AML-193 (cell line): ENCODE measurements around the gene LRCH1.

Experiments used
- DNase-seq, 2 experiments: peaks; one replicate each; lab custom pipeline; 2025; lab: John Stamatoyannopoulos, UW

The LRCH1 gene

DNA sequence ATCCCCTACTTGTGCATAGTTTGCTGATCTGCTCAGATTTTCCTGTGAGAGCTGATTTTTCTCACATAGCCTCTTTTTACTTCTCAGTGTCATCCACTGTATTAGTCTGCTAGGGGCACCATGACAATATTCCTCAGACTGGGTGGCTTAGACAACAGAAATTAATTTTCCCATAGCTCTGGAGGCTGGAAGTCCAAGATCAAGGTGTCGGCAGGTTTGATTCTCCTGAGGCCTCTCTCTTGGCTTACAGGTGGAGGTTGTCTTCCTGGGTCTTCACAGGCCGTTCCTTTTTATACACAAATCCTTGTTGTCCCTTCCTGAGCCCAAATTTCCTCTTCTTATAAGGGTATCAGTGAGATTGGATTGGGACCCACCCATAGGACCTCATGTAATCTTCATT lies 9.2 kb downstream of the LRCH1 start:
- no peak for DNase-seq

- no peak for DNase-seq
These were observed 9.6 kb downstream of the LRCH1 start for GRCh38 chr13:46562581-46562980.

- DNase-seq = no peak
These were observed 13.1 kb downstream of the LRCH1 start for GRCh38 chr13:46565808-46566750.

DNA sequence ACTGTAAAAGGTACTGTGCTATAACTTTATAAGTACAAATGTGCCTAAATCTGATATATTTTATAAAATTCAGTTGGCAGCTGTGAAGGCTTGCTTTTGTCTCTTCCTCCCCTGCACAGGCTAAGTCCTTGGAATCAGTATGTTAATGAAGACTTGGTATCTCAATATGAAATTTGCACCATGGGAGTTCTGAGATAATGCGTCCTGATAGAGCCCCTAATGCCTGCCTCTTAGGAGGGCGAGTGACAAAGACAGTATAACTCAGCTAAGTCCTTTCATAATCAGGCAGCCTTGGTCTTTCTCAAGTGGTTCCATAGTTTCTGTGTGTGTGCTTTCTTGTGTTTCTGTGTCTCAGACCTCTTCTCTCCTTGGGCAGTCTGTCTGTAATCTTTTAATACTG lies 14.7 kb downstream of the LRCH1 start:
- no peak for DNase-seq

DNA sequence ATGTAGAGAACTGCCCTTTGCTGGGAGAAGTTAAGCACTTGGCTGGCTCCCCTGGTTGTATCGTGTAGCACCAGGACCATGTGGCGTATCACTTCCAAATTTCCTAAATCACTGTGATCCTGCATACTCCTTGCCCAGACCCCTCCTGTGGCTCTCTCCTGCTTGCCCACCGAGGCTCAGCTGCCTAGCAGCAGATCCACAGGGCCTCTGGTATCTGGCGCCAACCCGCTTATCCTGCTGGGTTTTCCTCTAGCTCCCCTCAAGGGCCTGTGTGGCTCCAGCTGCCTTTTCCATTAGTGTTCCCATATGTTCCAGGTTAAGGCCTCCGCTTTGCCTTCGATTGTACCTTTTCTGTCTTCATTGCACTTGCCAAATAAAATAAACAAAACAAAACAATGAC lies 16.5 kb downstream of the LRCH1 start:
- DNase-seq = no peak

DNA sequence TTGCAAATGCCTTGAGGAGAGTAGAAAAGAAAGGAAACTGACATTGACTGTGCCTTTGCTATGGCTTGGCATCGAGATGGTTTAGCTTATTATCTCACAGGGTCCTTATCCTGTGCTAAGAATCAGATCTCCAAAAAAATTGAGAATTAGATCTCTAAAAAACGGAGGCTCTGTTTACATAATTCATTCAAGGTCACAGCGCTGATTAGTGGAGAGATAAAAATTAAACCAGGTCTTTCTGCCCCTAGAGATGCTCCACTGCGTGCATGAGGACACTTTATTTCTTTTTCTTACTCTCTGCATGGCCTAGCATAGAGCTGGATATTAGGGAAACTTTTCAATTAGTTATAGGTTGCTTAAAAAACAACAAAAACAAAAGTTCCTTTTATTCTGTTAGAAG lies 17.3 kb downstream of the LRCH1 start:
- DNase-seq = no peak

- no peak for DNase-seq
These were observed 18.4 kb downstream of the LRCH1 start for GRCh38 chr13:46571189-46571908.

GRCh38 chr13:46571909-46572595 lies 19.1 kb downstream of the LRCH1 start:
- DNase-seq = no peak

- no peak for DNase-seq
These were observed 19.9 kb downstream of the LRCH1 start for GRCh38 chr13:46572752-46573431.

GRCh38 chr13:46575301-46575771 lies 22.4 kb downstream of the LRCH1 start:
- DNase-seq = no peak

DNA sequence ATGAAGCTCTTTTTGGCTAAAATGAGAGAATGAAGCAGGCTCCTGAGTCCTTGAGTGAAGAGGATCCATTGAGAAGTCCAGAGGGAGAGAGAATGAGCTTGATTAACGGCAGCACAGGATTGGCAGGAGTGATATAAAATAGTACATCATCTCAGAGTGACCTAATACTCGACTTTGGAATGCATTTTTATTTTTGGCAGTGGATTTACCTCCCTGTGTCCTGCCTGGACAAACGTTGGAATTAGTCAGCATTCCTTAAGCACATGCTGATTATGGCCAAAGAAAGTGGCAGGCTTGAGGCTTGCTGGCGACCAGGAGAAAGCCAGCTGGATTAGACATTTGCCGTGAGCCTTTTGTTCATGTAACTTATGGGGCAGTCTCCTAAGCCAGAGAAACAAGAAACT lies 22.9 kb downstream of the LRCH1 start:
- DNase-seq = no peak

- no peak for DNase-seq
These were observed 23.8 kb downstream of the LRCH1 start for GRCh38 chr13:46576762-46577161.

DNA sequence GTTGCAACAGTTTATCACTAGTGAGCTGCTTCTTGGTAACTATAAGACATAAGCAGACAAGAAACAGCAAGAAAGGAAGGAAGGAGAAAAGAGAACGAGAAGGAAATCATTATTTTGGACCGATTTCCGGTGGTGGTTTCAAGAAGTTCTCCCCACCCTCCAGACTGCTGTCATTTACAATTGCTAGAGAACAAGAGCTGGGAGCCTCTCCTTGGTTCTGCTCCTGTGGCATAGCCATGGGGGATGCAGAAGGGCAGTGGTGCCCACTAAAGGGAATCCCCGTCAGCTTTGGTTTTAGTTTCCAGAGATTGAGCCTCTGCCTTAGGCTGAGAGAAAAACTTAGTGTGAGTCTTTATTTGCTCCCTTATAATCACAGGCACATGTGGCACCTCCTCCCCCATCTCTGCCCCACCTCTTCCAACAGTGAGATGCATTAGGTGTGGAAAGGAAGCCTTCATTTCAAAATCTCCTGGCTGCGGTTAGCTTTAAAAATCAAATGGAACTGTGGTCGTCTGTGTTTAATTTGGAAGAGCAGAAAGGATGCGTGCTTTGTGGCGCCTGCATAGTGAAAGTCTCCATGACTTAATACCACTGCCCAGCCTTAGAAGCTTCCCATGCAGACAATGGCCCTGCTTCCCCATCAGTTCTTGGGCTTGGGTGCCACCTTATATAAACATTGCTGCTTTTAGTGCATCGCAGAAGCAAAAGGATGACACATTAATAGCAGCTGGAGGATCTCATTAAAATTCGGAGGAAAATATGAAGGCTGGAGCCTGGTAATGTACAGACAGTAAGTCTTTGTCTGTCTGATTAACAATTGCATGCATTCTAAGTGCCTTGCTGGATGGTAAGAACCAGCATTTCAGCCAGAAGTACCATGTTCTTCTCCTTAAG lies 25.0 kb downstream of the LRCH1 start:
- DNase-seq = peak in 1 of 2 experiments; percentile 19

DNA sequence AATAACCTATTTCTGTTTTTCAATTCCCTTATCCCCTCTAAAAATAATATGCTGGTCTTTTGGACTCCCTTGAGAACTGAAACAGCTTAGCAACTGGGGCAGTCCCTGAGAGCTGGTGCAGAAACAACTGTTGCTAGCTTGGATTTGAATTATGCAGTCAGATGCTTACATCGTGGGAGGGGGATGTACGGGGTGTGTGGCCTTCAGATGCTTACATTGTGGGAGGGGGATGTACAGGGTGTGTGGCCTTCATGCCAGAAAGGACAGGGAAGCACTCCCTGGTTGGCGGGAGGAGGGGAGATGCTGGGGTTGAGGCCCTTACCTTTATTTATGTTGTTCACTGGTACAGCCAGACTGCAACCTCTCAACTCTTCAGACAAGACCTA lies 25.6 kb downstream of the LRCH1 start:
- DNase-seq = no peak

GRCh38 chr13:46580362-46580839 lies 27.4 kb downstream of the LRCH1 start:
- no peak for DNase-seq

- no peak for DNase-seq
These were observed 29.2 kb downstream of the LRCH1 start for GRCh38 chr13:46582190-46582589.

GRCh38 chr13:46586751-46587514 lies 34.0 kb downstream of the LRCH1 start:
- DNase-seq = no peak

DNA sequence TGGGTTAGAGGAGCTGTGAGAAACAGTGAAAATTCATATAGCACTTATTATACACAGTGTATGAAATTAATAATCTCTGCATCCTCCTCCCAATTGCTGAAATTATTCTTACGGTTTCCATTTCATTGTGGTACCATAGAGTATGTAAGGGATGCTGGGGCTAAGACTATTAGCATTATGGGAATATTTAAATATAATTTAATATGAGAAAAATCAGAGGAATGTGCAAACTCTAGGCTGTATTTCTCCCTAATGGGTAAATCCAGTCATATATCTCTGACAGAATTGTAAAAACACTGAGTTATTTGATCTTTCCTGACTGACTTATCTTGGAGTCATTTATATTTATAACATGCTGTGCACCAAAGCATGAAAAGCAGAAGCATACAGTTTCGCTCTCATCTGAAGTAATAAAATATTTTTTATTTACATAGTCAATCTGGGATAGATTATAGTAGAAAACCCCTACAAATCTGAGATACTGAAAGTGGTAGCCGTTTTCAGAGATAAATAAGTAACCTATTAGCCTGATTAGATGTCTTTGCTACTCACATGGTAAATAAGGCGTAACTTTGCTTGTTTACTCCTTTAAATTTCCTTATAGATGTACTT lies 34.9 kb downstream of the LRCH1 start:
- DNase-seq = no peak

GRCh38 chr13:46592385-46592784 lies 39.4 kb downstream of the LRCH1 start:
- no peak for DNase-seq

- DNase-seq = no peak
These were observed 40.4 kb downstream of the LRCH1 start for GRCh38 chr13:46593398-46593797.
